GM21528 (cell line): ENCODE data around the gene MPP7.
A peak's percentile ranks its signal among the peaks of the same experiment; 100 is the strongest.
"Not testable (repeated sequence)": the region's sequence is repeated elsewhere in the genome, so short reads cannot be mapped to it uniquely, and the experiment has no call there.

Experiments used
- ATAC-seq: cut with Tn5 transposase; IDR thresholded peaks from one replicate; pipeline ENCODE4 v1.9.1; 2021; ENCODE audit warnings: mild to moderate bottlenecking, moderate library complexity; ENCODE audit not compliant: unreplicated experiment, low FRiP score

Gene MPP7

GRCh38 chr10:28302638-28303488, at the start of gene MPP7:
Gene MPP7 (minus strand): TSS chr10:28303064. CDS start chr10:28238604, 64,460 bp downstream.
- peak; percentile 100 for ATAC-seq

- ATAC-seq = no peak
Measured at GRCh38 chr10:28349892-28350291, 47.0 kb upstream of the MPP7 start.

GRCh38 chr10:28343987-28344895, 41.4 kb upstream of the MPP7 start:
- no peak for ATAC-seq

GRCh38 chr10:28343252-28343651, 40.4 kb upstream of the MPP7 start:
- no peak for ATAC-seq

DNA sequence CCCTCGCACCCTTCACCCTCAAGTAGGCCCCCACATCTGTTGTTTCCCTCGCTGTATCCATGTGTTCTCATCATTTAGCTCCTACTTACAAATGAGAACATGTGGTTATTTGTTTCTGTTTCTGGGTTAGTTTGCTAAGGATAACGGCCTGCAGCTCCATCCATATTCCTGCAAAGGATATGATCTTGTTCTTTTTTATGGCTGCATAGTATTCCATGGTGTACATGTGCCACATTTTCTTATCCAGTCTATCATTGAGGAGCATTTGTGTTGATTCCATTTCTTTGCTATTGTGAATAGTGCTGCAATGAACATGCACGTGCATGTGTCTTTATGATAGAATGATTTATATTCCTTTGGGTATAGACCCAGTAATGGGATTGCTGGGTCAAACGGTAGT, 38.8 kb upstream of the MPP7 start:
- not testable (repeated sequence) for ATAC-seq

GRCh38 chr10:28332726-28333125, 29.9 kb upstream of the MPP7 start:
- ATAC-seq = no peak

DNA sequence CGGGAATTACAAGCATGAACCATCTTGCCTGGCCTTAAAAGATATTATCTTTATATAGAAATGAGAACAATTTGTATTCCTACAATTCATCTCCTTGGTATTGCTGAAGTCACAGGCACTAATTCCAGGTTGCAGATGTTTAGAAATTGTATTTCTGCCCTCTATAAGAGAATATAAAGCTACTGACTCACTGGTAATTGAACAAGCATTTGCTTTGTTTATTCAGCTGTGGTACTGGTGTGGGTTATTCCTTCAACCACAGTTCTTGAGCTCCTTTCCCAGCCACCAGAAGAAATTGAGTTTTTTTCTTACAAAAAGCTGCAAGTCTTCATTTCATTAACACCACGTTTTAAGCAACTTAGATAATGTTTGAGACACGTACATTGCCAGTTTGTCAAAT, 29.0 kb upstream of the MPP7 start:
- no peak for ATAC-seq

GRCh38 chr10:28331066-28331465, 28.2 kb upstream of the MPP7 start:
- no peak for ATAC-seq

DNA sequence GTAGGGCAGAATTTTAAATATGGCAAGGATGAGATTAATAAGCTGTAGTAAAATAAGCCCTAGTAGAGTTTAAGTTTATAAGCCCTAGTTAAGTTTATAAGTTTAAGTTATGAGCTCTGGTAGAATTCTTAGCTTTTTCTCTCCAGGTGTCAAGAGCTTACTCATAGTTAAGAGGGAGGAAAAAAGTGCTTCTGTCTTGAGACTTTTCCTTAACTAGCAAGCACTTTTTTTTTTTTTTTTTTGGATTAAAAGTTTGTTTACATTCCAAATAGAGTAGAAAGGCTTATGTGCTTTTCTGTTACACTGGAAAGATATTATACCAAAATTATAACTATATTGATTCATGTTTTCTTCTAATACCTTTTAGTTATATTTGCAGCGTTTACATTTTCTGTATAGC, 25.5 kb upstream of the MPP7 start:
- no peak for ATAC-seq

DNA sequence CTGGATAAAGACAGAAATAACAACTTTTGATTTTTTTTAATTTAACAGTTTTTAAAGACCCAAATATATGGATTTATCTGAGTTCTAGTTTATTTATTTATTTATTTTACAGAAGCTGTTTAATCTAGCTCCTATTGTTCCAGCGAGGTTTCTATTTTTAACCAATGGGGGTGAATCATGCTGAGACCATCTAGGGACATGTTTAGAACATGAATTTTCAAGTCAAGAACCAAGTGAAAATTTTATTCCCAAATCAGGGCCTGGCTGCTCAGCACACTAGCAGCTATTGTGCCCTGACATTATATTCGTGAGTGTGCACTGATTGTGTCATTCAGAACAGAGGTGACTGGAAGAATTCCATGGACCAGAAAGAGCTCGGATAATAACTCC, 24.6 kb upstream of the MPP7 start:
- ATAC-seq = no peak

DNA sequence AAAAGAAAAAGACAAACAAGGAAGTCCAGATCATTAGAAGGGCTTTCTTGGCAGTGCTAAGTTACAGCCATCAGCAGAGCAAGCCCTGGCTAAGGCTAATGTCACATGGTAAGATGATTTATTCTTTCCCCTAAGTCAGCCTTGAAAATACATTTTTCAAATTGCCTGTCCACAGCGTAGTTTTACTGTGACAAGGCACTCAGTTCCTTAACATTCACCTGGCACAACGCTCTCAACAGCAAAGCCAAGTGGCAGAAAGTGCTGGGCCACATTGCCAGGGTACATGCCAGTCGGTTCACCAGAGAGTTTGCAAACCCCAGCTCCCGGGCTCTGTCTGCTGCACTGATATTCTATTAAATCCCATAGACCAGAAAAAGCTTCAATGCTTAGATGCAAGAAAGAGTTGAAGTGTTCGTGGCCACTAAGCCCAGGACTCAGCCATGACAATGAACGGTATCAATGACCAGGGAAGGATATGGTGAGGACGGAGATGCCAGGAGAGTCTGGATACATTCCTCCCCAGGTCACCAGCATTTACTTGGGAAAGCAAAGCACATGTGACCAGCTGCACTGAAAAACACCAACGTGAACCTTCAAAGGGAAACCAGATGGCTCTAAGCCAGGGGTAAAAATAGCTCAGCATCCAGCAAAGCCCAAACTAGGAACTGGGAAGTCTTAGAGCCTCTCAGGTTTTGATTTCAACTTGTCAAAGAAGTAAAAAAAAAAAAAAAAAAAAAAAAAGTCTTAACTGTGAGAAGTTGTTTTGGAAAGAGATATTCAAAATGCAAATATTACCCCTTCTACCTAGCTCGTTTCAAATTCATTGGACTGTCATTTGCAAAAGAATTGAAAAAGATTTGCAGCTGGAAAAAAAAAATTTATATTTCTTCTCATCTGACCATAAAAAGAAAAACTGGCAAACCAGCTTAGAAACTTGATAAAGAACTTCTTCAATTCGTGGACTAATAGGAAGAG, 23.9 kb upstream of the MPP7 start:
- no peak for ATAC-seq

DNA sequence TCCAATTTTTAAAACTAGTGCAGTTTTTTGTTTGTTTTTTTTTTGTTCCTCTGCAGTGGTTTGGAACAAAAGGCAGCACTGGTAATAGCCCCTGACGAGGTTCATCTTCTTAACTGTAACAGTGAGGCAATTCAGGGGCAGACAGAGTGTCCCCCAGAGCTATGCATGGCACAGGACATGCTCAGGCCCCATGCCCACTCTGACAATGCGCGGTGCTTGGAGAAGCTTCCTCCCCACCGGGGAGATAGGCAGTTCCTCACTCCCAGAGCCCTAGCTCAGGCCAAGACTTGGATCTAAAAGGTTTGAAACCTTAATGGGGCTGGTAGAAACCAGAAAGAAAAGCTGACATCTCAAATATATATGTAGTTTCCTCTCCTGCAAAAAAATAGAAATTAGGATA, 17.9 kb upstream of the MPP7 start:
- no peak for ATAC-seq

GRCh38 chr10:28320090-28320489, 17.2 kb upstream of the MPP7 start:
- ATAC-seq = no peak

DNA sequence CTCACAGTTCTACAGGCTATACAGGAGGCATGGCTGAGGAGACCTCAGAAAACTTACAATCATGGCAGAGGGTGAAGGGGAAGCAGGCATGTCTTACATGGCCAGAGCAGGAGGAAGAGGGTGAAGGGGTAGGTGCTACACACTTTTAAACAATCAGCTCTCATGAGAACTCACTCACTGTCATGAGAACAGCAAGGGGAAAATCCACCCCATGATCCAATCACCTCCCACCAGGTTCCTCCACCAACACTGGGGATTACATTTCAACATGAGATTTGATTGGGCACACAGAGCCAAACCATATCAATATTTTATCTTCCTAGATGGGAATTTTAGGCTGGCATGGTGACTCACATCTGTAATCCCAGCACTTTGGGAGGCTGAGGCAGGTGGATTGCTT, 16.2 kb upstream of the MPP7 start:
- not testable (repeated sequence) for ATAC-seq

DNA sequence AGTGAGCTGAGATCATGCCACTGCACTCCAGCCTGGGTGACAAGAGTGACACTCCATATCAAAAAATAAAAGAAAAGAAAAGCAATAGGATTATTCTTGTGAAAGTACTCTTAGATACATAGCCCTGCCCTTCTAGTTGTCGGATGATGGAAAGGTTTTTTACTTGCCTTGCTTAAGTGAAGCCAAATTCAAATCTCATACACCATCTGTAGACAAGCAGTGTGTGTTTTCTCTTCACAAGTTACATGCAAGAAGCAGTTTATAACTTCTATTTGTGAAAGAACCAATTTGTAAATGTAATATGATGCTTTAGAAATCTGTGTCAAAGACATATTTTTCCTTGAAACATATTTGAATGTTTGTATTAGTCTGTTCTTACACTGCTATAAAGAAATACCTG, 15.8 kb upstream of the MPP7 start:
- ATAC-seq = no peak

- no peak for ATAC-seq
Measured at GRCh38 chr10:28317760-28318159, 14.9 kb upstream of the MPP7 start.

GRCh38 chr10:28316696-28317095, 13.8 kb upstream of the MPP7 start:
- no peak for ATAC-seq

GRCh38 chr10:28315140-28315539, 12.3 kb upstream of the MPP7 start:
- ATAC-seq = no peak

DNA sequence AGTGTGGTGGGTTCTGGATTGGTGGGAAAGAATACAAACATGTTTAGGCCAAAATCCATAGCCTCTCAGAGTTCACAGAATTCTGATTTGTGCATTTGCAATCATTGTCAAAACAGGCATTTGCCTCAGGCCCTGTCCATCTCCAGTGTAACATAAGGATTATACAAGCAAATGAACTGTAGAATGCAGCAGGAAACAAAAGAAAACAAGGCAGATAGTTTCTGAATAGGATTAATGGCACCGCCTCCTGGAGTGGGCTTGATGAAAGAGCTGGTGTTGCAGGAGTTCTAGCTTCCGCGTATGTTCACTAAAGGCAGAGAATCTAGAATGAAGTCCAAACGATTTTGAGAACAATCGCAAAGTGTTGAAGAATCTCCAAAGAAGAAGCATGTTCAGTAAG, 11.3 kb upstream of the MPP7 start:
- no peak for ATAC-seq

- no peak for ATAC-seq
Measured at GRCh38 chr10:28312572-28312971, 9.7 kb upstream of the MPP7 start.
